Dermis microvascular lymphatic vessel endothelial cell (primary cell): ENCODE measurements around the gene MPPE1. TPM values are rescaled to one million over a fixed set of nuclear protein-coding genes. Genes with fewer than 3 reads are reported as not detected.

Source experiments
- DNase-seq, 2 donors: peaks; one replicate each; pipeline versions ENCODE4 v3.0.0 to v3.0.0-alpha.2; 2010; ENCODE audit warnings: low read depth in 2 of 2
- total RNA-seq: library from RNA; depleted of rRNA; stranded (reverse); fragments of >200 nt; gene quantifications from 2 replicates; pipeline ENCODE4 v1.2.1, GENCODE V29; 2014

The MPPE1 gene
- total RNA-seq, 1 donor from 2014 or later = 11.6 TPM

- DNase-seq = no peak
Measured at GRCh38 chr18:11885278-11885947, 22.7 kb downstream of the MPPE1 start.

GRCh38 chr18:11884396-11885030 is 23.6 kb downstream of the MPPE1 start:
- no peak for DNase-seq

GRCh38 chr18:11883153-11883552 is 25.0 kb downstream of the MPPE1 start:
- DNase-seq = peak in 1 of 2 donors; percentile 5

GRCh38 chr18:11882636-11883035 is 25.5 kb downstream of the MPPE1 start:
- no peak for DNase-seq

GRCh38 chr18:11880586-11881304 is 27.4 kb downstream of the MPPE1 start:
- no peak for DNase-seq

- no peak for DNase-seq
Measured at GRCh38 chr18:11877497-11878135, 30.5 kb downstream of the MPPE1 start.

GRCh38 chr18:11874676-11875075 is 33.4 kb downstream of the MPPE1 start:
- no peak for DNase-seq

GRCh38 chr18:11873670-11874340 is 34.3 kb downstream of the MPPE1 start:
- DNase-seq = no peak

GRCh38 chr18:11872479-11873136 is 35.5 kb downstream of the MPPE1 start:
- peak; percentile 62 to 67 for DNase-seq

GRCh38 chr18:11871501-11871900 is 36.6 kb downstream of the MPPE1 start:
- no peak for DNase-seq

- no peak for DNase-seq
Measured at GRCh38 chr18:11868230-11868629, 39.9 kb downstream of the MPPE1 start.

- DNase-seq = no peak
Measured at GRCh38 chr18:11866764-11867163, 41.4 kb downstream of the MPPE1 start.

GRCh38 chr18:11866329-11866728 is 41.8 kb downstream of the MPPE1 start:
- DNase-seq = no peak

- DNase-seq = no peak
Measured at GRCh38 chr18:11865071-11865470, 43.0 kb downstream of the MPPE1 start.

GRCh38 chr18:11864471-11864870 is 43.6 kb downstream of the MPPE1 start:
- no peak for DNase-seq

- DNase-seq = no peak
Measured at GRCh38 chr18:11862468-11863137, 45.5 kb downstream of the MPPE1 start.

GRCh38 chr18:11861583-11862288 is 46.4 kb downstream of the MPPE1 start:
- no peak for DNase-seq

GRCh38 chr18:11860594-11861450 is 47.3 kb downstream of the MPPE1 start:
- DNase-seq = no peak

GRCh38 chr18:11859903-11860407 is 48.2 kb downstream of the MPPE1 start:
- DNase-seq = peak; percentile 84 to 88
